ENCODE results near the gene GPR35. TPM values are rescaled to one million over a fixed set of nuclear protein-coding genes. Genes with fewer than 3 reads are reported as not detected.

GPR35 gene
- polyA plus RNA-seq, 4 donors, result 75.5 to 367 (median 233) TPM

DNA sequence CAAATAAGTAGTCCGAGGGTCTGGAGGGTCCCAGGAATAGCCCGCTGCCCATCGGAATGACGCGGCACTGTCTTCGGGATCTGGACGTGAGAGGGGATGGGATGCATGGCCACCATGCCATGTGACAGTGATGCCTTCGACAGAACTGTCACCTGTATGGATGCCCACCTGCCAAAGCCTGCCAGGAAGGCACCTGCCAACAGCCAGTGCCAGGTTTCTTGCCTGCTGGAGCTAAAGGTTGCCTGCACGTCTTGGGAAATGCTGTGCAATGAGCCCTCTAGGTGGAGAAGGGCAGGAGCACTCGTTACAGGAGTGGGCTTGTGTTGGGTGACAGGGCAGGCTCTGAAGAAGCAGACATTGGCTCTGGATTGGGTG lies 20.5 kb downstream of the GPR35 start:
- Histone ChIP-seq H3K27me3 (ENCODE audit: control insufficient read depth in 3 of 3, insufficient read depth in 3 of 3, low read length in 3 of 3) (peaks cover 0 to 29% (median 10%) of the 10 kb centered on the region in 3 donors), H3K4me1 (ENCODE audit: control insufficient read depth in 3 of 3, insufficient read depth in 2 of 3, low read depth in 1 of 3, low read length in 2 of 3) (no peaks in the 10 kb centered on the region), H3K4me3 (ENCODE audit: low read depth in 1 of 3, low read length in 3 of 3) (no peak overlapping the region), H3K27ac (ENCODE audit: low read depth in 1 of 3, low read length in 2 of 3) (no peak overlapping the region), H3K36me3 (ENCODE audit: control insufficient read depth in 3 of 3, insufficient read depth in 2 of 3, low read depth in 1 of 3, low read length in 3 of 3) (no peaks in the 10 kb centered on the region), H3K9me3 (ENCODE audit: control insufficient read depth in 2 of 2, insufficient read depth in 1 of 2, low read depth in 1 of 2, low read length in 1 of 2) (peaks cover 0 to 1% of the 10 kb centered on the region in 2 donors)
- DNase-seq (no peak), FAIRE-seq (no peak)
- 76 to 91% (median 84%) methylated on average over 10 of the region's 10 CpGs for WGBS, 3 donors

DNA sequence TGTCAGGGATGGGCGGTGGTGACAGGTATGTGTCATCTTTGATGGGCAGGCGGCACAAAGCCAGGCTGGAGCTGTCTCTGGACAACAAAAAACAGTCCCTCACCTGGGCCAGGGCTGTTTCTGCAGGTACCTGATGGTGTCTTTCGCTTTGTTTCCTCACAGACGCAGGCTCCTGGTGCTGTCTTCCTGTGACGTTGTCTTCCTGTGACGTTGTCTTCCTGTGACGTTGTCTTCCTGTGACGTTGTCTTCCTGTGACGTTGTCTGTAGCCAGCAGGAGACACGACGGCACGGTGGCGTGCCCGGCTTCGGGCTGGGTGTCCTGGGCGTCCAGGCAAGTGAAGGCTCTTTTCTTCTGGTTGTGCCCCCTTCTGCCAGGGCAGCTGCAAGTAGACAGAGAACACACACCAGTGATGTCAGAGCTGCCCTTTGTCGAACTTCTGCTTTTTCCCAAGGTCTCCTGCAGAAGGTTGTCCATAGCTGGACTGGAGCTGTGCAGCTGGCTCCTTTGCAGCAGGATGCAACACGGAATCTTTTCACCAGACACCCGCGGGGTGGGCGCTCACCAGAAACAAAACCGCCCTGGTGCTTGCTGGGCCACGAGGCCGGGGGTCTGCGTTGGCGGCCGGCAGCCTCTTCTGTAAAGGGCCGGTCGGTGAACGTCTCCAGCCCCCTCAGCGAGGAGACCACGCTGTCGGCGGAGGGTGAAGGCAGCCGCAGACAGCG lies 21.1 kb downstream of the GPR35 start:
- H3K4me1 ChIP-seq (ENCODE audit: control insufficient read depth in 3 of 3, insufficient read depth in 2 of 3, low read depth in 1 of 3, low read length in 2 of 3), result no peaks in the 10 kb centered on the region
- H3K27ac ChIP-seq (ENCODE audit: low read depth in 1 of 3, low read length in 2 of 3), result no peak overlapping the region
- no peak for FAIRE-seq
- DNase-seq, result no peak
- H3K4me3 ChIP-seq (ENCODE audit: low read depth in 1 of 3, low read length in 3 of 3), result no peak overlapping the region
- H3K27me3 ChIP-seq (ENCODE audit: control insufficient read depth in 3 of 3, insufficient read depth in 3 of 3, low read length in 3 of 3), result peaks cover 0 to 29% (median 12%) of the 10 kb centered on the region in 3 donors
- peaks cover 1 to 4% of the 10 kb centered on the region in 2 donors for H3K9me3 ChIP-seq (ENCODE audit: control insufficient read depth in 2 of 2, insufficient read depth in 1 of 2, low read depth in 1 of 2, low read length in 1 of 2)
- WGBS, 3 donors, result 80 to 84% (median 82%) methylated on average over 36 of the region's 36 CpGs
- no peaks in the 10 kb centered on the region for H3K36me3 ChIP-seq (ENCODE audit: control insufficient read depth in 3 of 3, insufficient read depth in 2 of 3, low read depth in 1 of 3, low read length in 3 of 3)

DNA sequence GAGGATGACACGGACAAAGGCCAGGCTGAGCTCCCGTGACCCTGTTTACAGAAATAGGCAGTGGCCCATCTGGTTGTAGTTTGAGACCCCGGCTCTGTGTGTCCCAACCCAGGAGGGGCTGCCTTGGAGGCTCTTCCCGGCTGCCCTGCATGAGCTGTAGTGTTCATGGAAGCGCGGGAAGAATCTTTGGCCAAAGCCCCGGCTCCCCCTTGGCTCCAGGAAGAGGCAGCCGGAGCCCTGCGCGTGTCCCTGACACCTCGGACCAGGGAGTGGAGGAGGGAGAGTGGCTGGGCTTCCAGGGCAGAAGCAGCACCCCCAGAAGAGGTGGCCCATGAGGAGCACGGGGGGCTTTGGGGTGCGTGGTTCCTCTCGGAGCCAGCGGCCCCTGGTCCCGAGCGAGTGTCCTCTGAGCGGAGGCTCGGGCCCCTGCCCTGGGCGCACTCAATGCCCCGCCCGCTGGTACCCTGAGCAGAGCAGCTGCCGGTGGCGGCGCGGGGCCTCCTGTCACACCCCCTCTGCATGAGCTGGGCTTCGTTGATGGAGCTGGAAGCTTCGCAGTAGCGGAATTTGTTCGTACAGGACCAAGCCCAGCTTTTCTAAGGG lies 21.7 kb downstream of the GPR35 start:
- Histone ChIP-seq H3K4me1 (ENCODE audit: control insufficient read depth in 3 of 3, insufficient read depth in 2 of 3, low read depth in 1 of 3, low read length in 2 of 3) (no peaks in the 10 kb centered on the region), H3K27me3 (ENCODE audit: control insufficient read depth in 3 of 3, insufficient read depth in 3 of 3, low read length in 3 of 3) (peaks cover 0 to 29% (median 13%) of the 10 kb centered on the region in 3 donors), H3K9me3 (ENCODE audit: control insufficient read depth in 2 of 2, insufficient read depth in 1 of 2, low read depth in 1 of 2, low read length in 1 of 2) (peaks cover 1 to 8% of the 10 kb centered on the region in 2 donors), H3K27ac (ENCODE audit: low read depth in 1 of 3, low read length in 2 of 3) (no peak overlapping the region), H3K36me3 (ENCODE audit: control insufficient read depth in 3 of 3, insufficient read depth in 2 of 3, low read depth in 1 of 3, low read length in 3 of 3) (no peaks in the 10 kb centered on the region), H3K4me3 (ENCODE audit: low read depth in 1 of 3, low read length in 3 of 3) (no peak overlapping the region)
- WGBS, 3 donors, result 57 to 75% (median 72%) methylated on average over 27 to 30 of the region's 30 CpGs
- no peak for FAIRE-seq
- no peak for DNase-seq

DNA sequence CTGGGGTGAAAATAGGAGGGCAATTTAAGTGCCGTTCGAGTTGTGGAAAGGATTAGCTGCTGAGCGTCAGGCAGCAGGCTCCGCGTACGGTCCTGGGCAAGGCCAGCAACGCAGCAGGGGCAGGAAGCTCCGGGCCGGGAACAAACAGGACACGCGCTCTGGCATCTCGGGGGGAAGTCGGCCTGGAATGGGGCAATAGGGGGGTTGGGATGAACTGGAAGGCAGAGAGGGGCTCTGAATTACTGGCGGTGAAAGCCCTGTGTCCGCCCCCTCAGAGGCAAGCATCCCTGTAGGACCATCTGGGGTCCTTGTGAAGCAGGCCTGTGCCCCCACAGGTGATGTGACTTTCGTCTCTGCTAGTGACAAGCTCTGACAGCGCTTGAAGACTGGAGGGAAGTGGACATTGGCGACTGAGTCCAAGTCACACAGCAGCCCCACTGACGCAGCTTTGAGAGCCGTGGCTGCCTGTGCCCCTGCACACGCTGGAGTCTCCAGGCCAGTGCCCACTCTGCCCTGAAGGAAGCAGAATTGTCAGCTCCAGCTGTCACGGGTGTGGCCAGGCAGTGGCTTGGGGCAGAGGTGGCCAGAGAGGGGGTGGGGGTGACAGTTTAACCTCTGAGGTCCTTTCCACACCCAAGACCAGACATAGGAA lies 22.3 kb downstream of the GPR35 start:
- no peaks in the 10 kb centered on the region for H3K4me1 ChIP-seq (ENCODE audit: control insufficient read depth in 3 of 3, insufficient read depth in 2 of 3, low read depth in 1 of 3, low read length in 2 of 3)
- H3K27me3 ChIP-seq (ENCODE audit: control insufficient read depth in 3 of 3, insufficient read depth in 3 of 3, low read length in 3 of 3), result peaks cover 0 to 29% (median 13%) of the 10 kb centered on the region in 3 donors
- H3K9me3 ChIP-seq (ENCODE audit: control insufficient read depth in 2 of 2, insufficient read depth in 1 of 2, low read depth in 1 of 2, low read length in 1 of 2), result peaks cover 1 to 8% of the 10 kb centered on the region in 2 donors
- no peak for DNase-seq
- H3K36me3 ChIP-seq (ENCODE audit: control insufficient read depth in 3 of 3, insufficient read depth in 2 of 3, low read depth in 1 of 3, low read length in 3 of 3), result no peaks in the 10 kb centered on the region
- no peak overlapping the region for H3K27ac ChIP-seq (ENCODE audit: low read depth in 1 of 3, low read length in 2 of 3)
- no peak overlapping the region for H3K4me3 ChIP-seq (ENCODE audit: low read depth in 1 of 3, low read length in 3 of 3)
- 59 to 73% (median 62%) methylated on average over 21 to 22 of the region's 22 CpGs for WGBS, 3 donors
- FAIRE-seq, result no peak

DNA sequence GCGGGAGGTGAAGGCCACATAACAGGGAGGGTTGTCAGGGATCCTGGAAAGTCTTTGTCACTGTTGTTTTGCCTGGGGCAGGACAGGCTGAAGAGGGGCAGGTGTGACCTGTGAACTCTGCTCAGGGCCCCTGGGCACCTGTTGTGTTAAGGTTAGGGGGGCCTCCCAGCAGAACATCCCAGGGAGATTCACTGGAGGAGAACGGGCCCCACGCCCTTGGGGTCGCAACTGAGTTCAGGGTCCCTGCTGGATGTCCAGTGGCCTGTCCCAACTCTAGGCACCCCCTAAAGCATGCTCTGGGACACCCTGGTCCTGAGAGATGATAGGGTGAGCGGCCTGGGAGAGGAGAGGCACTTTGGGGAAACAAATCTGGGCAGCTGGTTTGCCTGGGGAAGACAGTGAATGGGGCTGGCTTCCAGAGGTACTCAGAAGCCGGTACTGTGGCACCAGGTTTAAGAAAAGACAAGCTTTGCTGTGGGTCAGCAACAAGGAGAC lies 22.9 kb downstream of the GPR35 start:
- Histone ChIP-seq H3K4me3 (ENCODE audit: low read depth in 1 of 3, low read length in 3 of 3) (no peak overlapping the region), H3K4me1 (ENCODE audit: control insufficient read depth in 3 of 3, insufficient read depth in 2 of 3, low read depth in 1 of 3, low read length in 2 of 3) (no peaks in the 10 kb centered on the region), H3K27me3 (ENCODE audit: control insufficient read depth in 3 of 3, insufficient read depth in 3 of 3, low read length in 3 of 3) (peaks cover 0 to 29% (median 13%) of the 10 kb centered on the region in 3 donors), H3K36me3 (ENCODE audit: control insufficient read depth in 3 of 3, insufficient read depth in 2 of 3, low read depth in 1 of 3, low read length in 3 of 3) (no peaks in the 10 kb centered on the region), H3K27ac (ENCODE audit: low read depth in 1 of 3, low read length in 2 of 3) (no peak overlapping the region), H3K9me3 (ENCODE audit: control insufficient read depth in 2 of 2, insufficient read depth in 1 of 2, low read depth in 1 of 2, low read length in 1 of 2) (peaks cover 1 to 8% of the 10 kb centered on the region in 2 donors)
- no peak for FAIRE-seq
- no peak for DNase-seq
- WGBS, 3 donors, result 61 to 75% (median 74%) methylated on average over 6 of the region's 6 CpGs

DNA sequence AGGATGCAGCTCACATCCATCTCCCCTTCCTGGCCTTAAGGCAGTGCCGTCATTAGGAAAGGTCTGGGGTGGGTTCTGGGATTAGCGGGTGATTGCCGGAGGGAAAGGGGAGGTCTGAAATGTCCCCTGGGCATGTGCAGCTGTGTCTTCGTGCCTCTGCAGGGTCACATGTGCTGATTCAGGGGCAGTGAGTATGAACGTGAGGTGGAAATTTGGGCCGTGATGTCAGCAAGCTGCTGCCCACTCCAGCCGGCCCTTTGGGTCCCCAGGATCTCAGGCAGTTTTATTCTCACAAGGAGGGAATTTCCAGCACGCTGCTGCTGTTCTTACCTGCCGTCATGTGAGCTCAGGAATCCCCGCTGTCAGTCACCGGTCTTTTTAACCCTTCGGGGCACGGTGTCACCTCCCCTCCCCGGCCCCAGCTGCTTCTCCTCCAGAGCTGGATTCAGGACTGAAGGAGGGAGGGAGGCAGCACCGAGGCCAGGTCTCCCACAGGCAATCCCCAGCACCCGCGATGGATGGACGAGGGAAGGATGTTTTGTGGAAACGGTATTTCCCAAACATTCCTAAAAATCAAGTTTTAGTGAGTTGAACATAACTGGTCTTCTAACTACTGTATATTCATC lies 23.5 kb downstream of the GPR35 start:
- H3K27ac ChIP-seq (ENCODE audit: low read depth in 1 of 3, low read length in 2 of 3), result no peak overlapping the region
- peaks cover 1 to 8% of the 10 kb centered on the region in 2 donors for H3K9me3 ChIP-seq (ENCODE audit: control insufficient read depth in 2 of 2, insufficient read depth in 1 of 2, low read depth in 1 of 2, low read length in 1 of 2)
- 35 to 38% (median 36%) methylated on average over 18 to 19 of the region's 19 CpGs for WGBS, 3 donors
- no peaks in the 10 kb centered on the region for H3K36me3 ChIP-seq (ENCODE audit: control insufficient read depth in 3 of 3, insufficient read depth in 2 of 3, low read depth in 1 of 3, low read length in 3 of 3)
- H3K4me3 ChIP-seq (ENCODE audit: low read depth in 1 of 3, low read length in 3 of 3), result no peak overlapping the region
- H3K4me1 ChIP-seq (ENCODE audit: control insufficient read depth in 3 of 3, insufficient read depth in 2 of 3, low read depth in 1 of 3, low read length in 2 of 3), result no peaks in the 10 kb centered on the region
- H3K27me3 ChIP-seq (ENCODE audit: control insufficient read depth in 3 of 3, insufficient read depth in 3 of 3, low read length in 3 of 3), result peaks cover 0 to 29% (median 13%) of the 10 kb centered on the region in 3 donors
- FAIRE-seq (no peak), DNase-seq (no peak)

DNA sequence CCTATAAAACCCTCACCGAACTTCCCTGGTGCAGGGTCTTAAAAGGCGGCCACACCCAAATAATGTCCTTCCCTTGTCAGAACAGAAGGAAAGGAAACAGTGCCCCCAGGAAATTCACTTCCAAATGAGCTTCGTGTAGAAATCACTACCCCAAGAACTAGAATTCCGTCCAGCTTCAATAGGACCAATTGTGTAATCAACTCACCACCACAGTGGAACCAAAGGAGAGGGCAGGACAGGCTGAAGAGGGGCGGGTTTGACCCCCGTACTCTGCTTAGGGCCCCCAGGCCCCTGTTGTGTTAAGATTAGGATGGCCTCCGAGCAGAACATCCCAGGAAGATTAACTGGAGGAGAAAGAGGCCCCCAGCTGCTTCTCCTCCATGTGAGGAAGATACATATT lies 24.1 kb downstream of the GPR35 start:
- WGBS, 3 donors, result 48 to 67% (median 61%) methylated on average over 7 of the region's 7 CpGs
- Histone ChIP-seq H3K27me3 (ENCODE audit: control insufficient read depth in 3 of 3, insufficient read depth in 3 of 3, low read length in 3 of 3) (peaks cover 0 to 29% (median 13%) of the 10 kb centered on the region in 3 donors), H3K27ac (ENCODE audit: low read depth in 1 of 3, low read length in 2 of 3) (no peak overlapping the region), H3K4me3 (ENCODE audit: low read depth in 1 of 3, low read length in 3 of 3) (no peak overlapping the region), H3K9me3 (ENCODE audit: control insufficient read depth in 2 of 2, insufficient read depth in 1 of 2, low read depth in 1 of 2, low read length in 1 of 2) (peaks cover 1 to 8% of the 10 kb centered on the region in 2 donors), H3K36me3 (ENCODE audit: control insufficient read depth in 3 of 3, insufficient read depth in 2 of 3, low read depth in 1 of 3, low read length in 3 of 3) (no peaks in the 10 kb centered on the region), H3K4me1 (ENCODE audit: control insufficient read depth in 3 of 3, insufficient read depth in 2 of 3, low read depth in 1 of 3, low read length in 2 of 3) (no peaks in the 10 kb centered on the region)
- FAIRE-seq (no peak), DNase-seq (no peak)

DNA sequence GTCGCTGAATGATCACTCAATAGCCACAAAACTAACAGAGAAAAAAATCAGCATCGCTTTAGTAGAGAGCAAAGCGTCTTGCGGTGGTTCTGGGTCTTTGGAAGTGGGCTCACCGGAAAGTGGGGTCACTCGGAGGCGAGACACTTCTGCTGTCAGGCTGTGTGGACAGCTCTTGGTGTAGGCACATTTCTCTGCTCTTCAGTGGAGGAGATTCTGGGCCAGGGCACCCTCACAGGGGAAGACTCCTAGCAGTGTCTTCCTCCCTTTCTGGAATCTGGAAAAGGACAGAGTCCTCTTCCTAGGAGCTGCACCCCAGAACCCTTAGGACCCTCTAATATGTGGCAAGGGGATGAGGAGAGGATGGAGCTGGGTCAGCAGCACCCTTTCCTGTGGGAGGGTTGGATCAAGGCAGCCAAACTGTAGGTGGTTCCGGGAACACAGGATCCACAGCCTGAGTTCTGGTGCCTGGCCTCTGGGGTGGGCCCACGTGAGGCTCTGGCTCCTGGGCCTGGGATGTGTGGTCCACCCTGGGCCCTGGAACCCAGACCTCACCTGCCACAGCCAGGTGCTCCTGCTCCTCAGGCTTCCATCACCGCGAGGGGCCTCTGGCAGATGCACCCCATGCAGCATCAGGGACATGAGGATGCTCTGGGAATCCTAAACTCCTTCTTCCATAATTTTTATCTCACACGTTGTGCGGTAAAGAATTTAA lies 25.1 kb downstream of the GPR35 start:
- WGBS, 3 donors, result 88 to 91% (median 89%) methylated on average over 13 of the region's 13 CpGs
- no peak for FAIRE-seq
- DNase-seq, result no peak
- peaks cover 0 to 29% (median 15%) of the 10 kb centered on the region in 3 donors for H3K27me3 ChIP-seq (ENCODE audit: control insufficient read depth in 3 of 3, insufficient read depth in 3 of 3, low read length in 3 of 3)
- no peak overlapping the region for H3K4me3 ChIP-seq (ENCODE audit: low read depth in 1 of 3, low read length in 3 of 3)
- peaks cover 1 to 8% of the 10 kb centered on the region in 2 donors for H3K9me3 ChIP-seq (ENCODE audit: control insufficient read depth in 2 of 2, insufficient read depth in 1 of 2, low read depth in 1 of 2, low read length in 1 of 2)
- H3K4me1 ChIP-seq (ENCODE audit: control insufficient read depth in 3 of 3, insufficient read depth in 2 of 3, low read depth in 1 of 3, low read length in 2 of 3), result no peaks in the 10 kb centered on the region
- no peaks in the 10 kb centered on the region for H3K36me3 ChIP-seq (ENCODE audit: control insufficient read depth in 3 of 3, insufficient read depth in 2 of 3, low read depth in 1 of 3, low read length in 3 of 3)
- H3K27ac ChIP-seq (ENCODE audit: low read depth in 1 of 3, low read length in 2 of 3), result no peak overlapping the region
